ENCODE results near the gene IPPK.

Gene IPPK

GRCh38 chr9:92655366-92655765, 14.6 kb downstream of the IPPK start:
- Histone ChIP-seq H3K9me2 (replicated peaks; ENCODE audit: insufficient read depth, low read length) (no peaks in the 10 kb centered on the region), H3K36me3 (replicated peaks; ENCODE audit: insufficient read depth, low read length) (no peaks in the 10 kb centered on the region), H3K4me1 (ENCODE audit: low read length) (no peaks in the 10 kb centered on the region), H3K4me2 (ENCODE audit: low read depth, low read length) (no peak overlapping the region), H3K27me3 (replicated peaks; ENCODE audit: insufficient read depth, low read length) (no peaks in the 10 kb centered on the region), H3F3A (ENCODE audit: insufficient read depth, low read length) (no peaks in the 10 kb centered on the region), H3K27ac (ENCODE audit: low read length) (no peak overlapping the region), H3K79me2 (ENCODE audit: low read length) (peaks cover 56% of the 10 kb centered on the region), H3K9ac (ENCODE audit: low read length) (no peak overlapping the region), H3K9me3 (replicated peaks; ENCODE audit: insufficient read depth, low read length) (no peaks in the 10 kb centered on the region), H3K4me3 (ENCODE audit: low read length) (no peak overlapping the region), H2AFZ (ENCODE audit: low read length) (no peak overlapping the region), H4K20me1 (ENCODE audit: insufficient read depth, low read length) (no peaks in the 10 kb centered on the region)
- DNase-seq = no peak
- TF ChIP-seq CTCF (IDR thresholded peaks at IDR 0.05; ENCODE audit: low read length) (no peak), EZH2phosphoT487 (IDR thresholded peaks at IDR 0.05; ENCODE audit: low read length) (no peak), EZH2 (optimal IDR thresholded peaks at IDR 0.05; ENCODE audit: low read depth, low read length) (no peak)

GRCh38 chr9:92654481-92655301, 15.2 kb downstream of the IPPK start:
- Histone ChIP-seq H2AFZ (ENCODE audit: low read length) (no peak overlapping the region), H3K27ac (ENCODE audit: low read length) (no peak overlapping the region), H3K4me1 (ENCODE audit: low read length) (no peaks in the 10 kb centered on the region), H3K9ac (ENCODE audit: low read length) (no peak overlapping the region), H3K9me2 (replicated peaks; ENCODE audit: insufficient read depth, low read length) (no peaks in the 10 kb centered on the region), H3K4me3 (ENCODE audit: low read length) (no peak overlapping the region), H3K27me3 (replicated peaks; ENCODE audit: insufficient read depth, low read length) (no peaks in the 10 kb centered on the region), H3K36me3 (replicated peaks; ENCODE audit: insufficient read depth, low read length) (no peaks in the 10 kb centered on the region), H4K20me1 (ENCODE audit: insufficient read depth, low read length) (no peaks in the 10 kb centered on the region), H3K79me2 (ENCODE audit: low read length) (peaks cover 50% of the 10 kb centered on the region), H3K4me2 (ENCODE audit: low read depth, low read length) (no peak overlapping the region), H3K9me3 (replicated peaks; ENCODE audit: insufficient read depth, low read length) (no peaks in the 10 kb centered on the region), H3F3A (ENCODE audit: insufficient read depth, low read length) (no peaks in the 10 kb centered on the region)
- TF ChIP-seq CTCF (IDR thresholded peaks at IDR 0.05; ENCODE audit: low read length) = no peak
- no peak for TF ChIP-seq EZH2 (optimal IDR thresholded peaks at IDR 0.05; ENCODE audit: low read depth, low read length)
- no peak for TF ChIP-seq EZH2phosphoT487 (IDR thresholded peaks at IDR 0.05; ENCODE audit: low read length)
- DNase-seq = no peak

- DNase-seq = no peak
- H3K4me2 ChIP-seq (ENCODE audit: low read depth, low read length) = no peak overlapping the region
- H3K9me3 ChIP-seq (replicated peaks; ENCODE audit: insufficient read depth, low read length) = no peaks in the 10 kb centered on the region
- H3K27ac ChIP-seq (ENCODE audit: low read length) = no peak overlapping the region
- TF ChIP-seq EZH2phosphoT487 (IDR thresholded peaks at IDR 0.05; ENCODE audit: low read length) (no peak), CTCF (IDR thresholded peaks at IDR 0.05; ENCODE audit: low read length) (no peak), EZH2 (optimal IDR thresholded peaks at IDR 0.05; ENCODE audit: low read depth, low read length) (no peak)
- H3K4me1 ChIP-seq (ENCODE audit: low read length) = no peaks in the 10 kb centered on the region
- H3K36me3 ChIP-seq (replicated peaks; ENCODE audit: insufficient read depth, low read length) = no peaks in the 10 kb centered on the region
- no peaks in the 10 kb centered on the region for H3F3A ChIP-seq (ENCODE audit: insufficient read depth, low read length)
- no peaks in the 10 kb centered on the region for H3K27me3 ChIP-seq (replicated peaks; ENCODE audit: insufficient read depth, low read length)
- peaks cover 29% of the 10 kb centered on the region; the same call in 1 of the 2 replicates for H3K79me2 ChIP-seq (ENCODE audit: low read length)
- no peak overlapping the region for H2AFZ ChIP-seq (ENCODE audit: low read length)
- no peak overlapping the region for H3K9ac ChIP-seq (ENCODE audit: low read length)
- no peaks in the 10 kb centered on the region for H4K20me1 ChIP-seq (ENCODE audit: insufficient read depth, low read length)
- no peak overlapping the region for H3K4me3 ChIP-seq (ENCODE audit: low read length)
- H3K9me2 ChIP-seq (replicated peaks; ENCODE audit: insufficient read depth, low read length) = no peaks in the 10 kb centered on the region
Measured at GRCh38 chr9:92652461-92652860, 17.5 kb downstream of the IPPK start.
